ENCODE results near the gene MESP1. TPM values are rescaled to one million over a fixed set of nuclear protein-coding genes. Genes with fewer than 3 reads are reported as not detected.

The MESP1 gene
- total RNA-seq, 1 donor: under 0.01 TPM

GRCh38 chr15:89759835-89760234 lies 8.8 kb upstream of the MESP1 start:
- no peak overlapping the region for H3K4me3 ChIP-seq (ENCODE audit: low read depth, low read length)
- no peak for TF ChIP-seq CTCF (IDR thresholded peaks at IDR 0.05; ENCODE audit: insufficient read depth, low read depth, low read length)
- DNase-seq (ENCODE audit: low read depth): no peak

GRCh38 chr15:89758981-89759380 lies 7.9 kb upstream of the MESP1 start:
- TF ChIP-seq CTCF (IDR thresholded peaks at IDR 0.05; ENCODE audit: insufficient read depth, low read depth, low read length): no peak
- no peak for DNase-seq (ENCODE audit: low read depth)
- no peak overlapping the region for H3K4me3 ChIP-seq (ENCODE audit: low read depth, low read length)

GRCh38 chr15:89758283-89758682 lies 7.2 kb upstream of the MESP1 start:
- no peak for DNase-seq (ENCODE audit: low read depth)
- TF ChIP-seq CTCF (IDR thresholded peaks at IDR 0.05; ENCODE audit: insufficient read depth, low read depth, low read length): no peak
- no peak overlapping the region for H3K4me3 ChIP-seq (ENCODE audit: low read depth, low read length)

GRCh38 chr15:89756897-89757296 lies 5.8 kb upstream of the MESP1 start:
- no peak for DNase-seq (ENCODE audit: low read depth)

GRCh38 chr15:89755701-89756100 lies 4.7 kb upstream of the MESP1 start:
- no peak for DNase-seq (ENCODE audit: low read depth)
- H3K4me3 ChIP-seq (ENCODE audit: low read depth, low read length): no peak overlapping the region

More at GRCh38 chr15:89756897-89757296, 5.8 kb upstream of the MESP1 start:
- no peak overlapping the region for H3K4me3 ChIP-seq (ENCODE audit: low read depth, low read length)
- TF ChIP-seq CTCF (IDR thresholded peaks at IDR 0.05; ENCODE audit: insufficient read depth, low read depth, low read length): no peak

GRCh38 chr15:89754361-89755154 lies 3.5 kb upstream of the MESP1 start:
- no peak for DNase-seq (ENCODE audit: low read depth)
- H3K4me3 ChIP-seq (ENCODE audit: low read depth, low read length): no peak overlapping the region
- no peak for TF ChIP-seq CTCF (IDR thresholded peaks at IDR 0.05; ENCODE audit: insufficient read depth, low read depth, low read length)

More at GRCh38 chr15:89755701-89756100, 4.7 kb upstream of the MESP1 start:
- TF ChIP-seq CTCF (IDR thresholded peaks at IDR 0.05; ENCODE audit: insufficient read depth, low read depth, low read length): no peak
